GM12864 (cell line): ENCODE data around the gene FAM163A.
"Not testable (repeated sequence)": the region's sequence is repeated elsewhere in the genome, so short reads cannot be mapped to it uniquely, and the experiment has no call there.

ENCODE experiments used
- DNase-seq: peaks from one replicate; pipeline ENCODE4 v3.0.0-alpha.2; 2011; ENCODE audit warnings: low read depth
- H3K4me3 ChIP-seq: 2 replicates; pipeline ENCODE4 v1.5.1; 2011; ENCODE audit warnings: mild to moderate bottlenecking, low read depth, low read length, control low read depth
- TF ChIP-seq, protein P1 (sequence below): IDR thresholded peaks from 2 replicates; pipeline ENCODE4 v1.5.1; 2011; ENCODE audit warnings: low read depth, mild to moderate bottlenecking, moderate library complexity, low read length, control low read depth, inconsistent platforms; ENCODE audit errors: missing control alignments

Gene FAM163A

DNA sequence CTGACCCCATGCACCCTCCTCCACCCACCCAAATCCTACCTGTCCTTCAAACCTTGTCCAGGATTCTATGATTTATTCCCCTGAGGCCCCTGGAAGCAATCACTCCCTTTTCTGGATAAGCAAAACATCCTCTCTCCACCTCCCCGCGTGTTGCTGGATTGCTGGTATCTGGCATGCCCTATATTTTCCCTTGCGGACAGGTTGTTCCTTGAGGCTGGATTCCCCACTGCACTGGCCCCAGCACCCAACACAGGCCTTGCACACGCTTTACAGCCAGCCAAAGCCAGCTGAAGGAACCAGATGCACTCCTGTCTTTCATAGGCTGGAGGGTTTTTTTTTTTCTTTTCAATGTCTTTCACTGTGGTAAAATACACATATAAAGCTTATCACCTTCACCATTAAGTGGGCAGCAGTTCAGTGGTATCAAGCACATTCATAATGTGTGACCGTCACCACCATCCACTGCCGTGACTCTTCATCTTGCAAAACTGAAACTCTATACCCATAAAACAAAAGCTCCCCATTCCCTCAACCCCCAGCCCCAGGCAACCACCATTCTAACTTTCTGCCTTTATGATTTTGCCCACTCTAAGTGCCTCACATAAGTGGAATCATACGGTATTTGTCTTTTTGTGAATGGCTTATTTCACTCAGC, 83.7 kb downstream of the FAM163A start:
- DNase-seq, result no peak
- TF ChIP-seq, protein P1, sequence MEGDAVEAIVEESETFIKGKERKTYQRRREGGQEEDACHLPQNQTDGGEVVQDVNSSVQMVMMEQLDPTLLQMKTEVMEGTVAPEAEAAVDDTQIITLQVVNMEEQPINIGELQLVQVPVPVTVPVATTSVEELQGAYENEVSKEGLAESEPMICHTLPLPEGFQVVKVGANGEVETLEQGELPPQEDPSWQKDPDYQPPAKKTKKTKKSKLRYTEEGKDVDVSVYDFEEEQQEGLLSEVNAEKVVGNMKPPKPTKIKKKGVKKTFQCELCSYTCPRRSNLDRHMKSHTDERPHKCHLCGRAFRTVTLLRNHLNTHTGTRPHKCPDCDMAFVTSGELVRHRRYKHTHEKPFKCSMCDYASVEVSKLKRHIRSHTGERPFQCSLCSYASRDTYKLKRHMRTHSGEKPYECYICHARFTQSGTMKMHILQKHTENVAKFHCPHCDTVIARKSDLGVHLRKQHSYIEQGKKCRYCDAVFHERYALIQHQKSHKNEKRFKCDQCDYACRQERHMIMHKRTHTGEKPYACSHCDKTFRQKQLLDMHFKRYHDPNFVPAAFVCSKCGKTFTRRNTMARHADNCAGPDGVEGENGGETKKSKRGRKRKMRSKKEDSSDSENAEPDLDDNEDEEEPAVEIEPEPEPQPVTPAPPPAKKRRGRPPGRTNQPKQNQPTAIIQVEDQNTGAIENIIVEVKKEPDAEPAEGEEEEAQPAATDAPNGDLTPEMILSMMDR, result no peak
- no peak overlapping the region for H3K4me3 ChIP-seq

DNA sequence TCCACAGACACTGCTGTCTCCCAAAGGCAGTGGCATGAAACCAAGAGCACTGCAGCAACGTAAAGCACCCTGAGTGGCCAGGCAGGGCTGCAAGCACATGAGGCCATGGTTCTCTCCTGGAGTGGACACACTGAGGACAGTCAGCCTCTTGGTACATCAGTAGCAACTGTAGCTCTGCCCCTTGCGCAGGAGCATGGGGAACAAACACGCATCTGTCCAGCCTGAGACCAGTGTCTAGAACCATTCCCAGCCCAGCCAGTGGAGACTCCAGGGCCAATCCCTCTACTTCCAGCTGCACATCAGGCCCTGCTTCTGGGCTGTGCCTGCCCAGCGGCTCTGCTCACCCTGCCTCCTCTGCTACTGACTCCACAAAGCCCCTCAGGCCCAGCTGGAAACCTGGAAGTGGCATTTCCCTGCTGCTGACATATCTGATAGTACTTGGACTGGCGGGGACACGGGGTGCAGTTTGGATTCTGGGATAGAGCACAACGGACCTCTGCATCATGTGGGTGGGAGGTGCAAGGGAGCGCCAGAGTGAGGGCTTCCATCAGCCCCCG, 85.5 kb downstream of the FAM163A start:
- TF ChIP-seq, protein P1, result no peak
- no peak for DNase-seq
- H3K4me3 ChIP-seq, result no peak overlapping the region

DNA sequence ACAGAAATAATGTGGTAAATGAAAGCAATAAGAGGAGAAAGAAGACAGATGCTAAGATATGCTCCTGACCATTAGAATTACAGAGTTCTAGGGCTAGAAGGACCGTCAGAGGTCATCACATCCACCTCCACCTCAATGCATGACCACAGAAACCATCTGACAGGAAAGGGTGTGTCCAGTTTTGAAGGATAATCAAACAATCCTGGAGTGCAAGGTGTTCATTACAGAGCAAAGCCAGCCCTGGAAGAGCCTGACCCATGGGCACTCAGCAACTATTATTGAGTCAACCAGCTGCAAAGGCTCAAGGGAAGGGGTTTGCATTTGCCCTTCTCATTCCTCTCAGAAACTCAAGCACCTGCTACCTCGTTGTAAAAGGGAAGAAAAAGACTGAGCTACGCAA, 88.1 kb downstream of the FAM163A start:
- H3K4me3 ChIP-seq, result no peak overlapping the region
- TF ChIP-seq, protein P1, result no peak

DNA sequence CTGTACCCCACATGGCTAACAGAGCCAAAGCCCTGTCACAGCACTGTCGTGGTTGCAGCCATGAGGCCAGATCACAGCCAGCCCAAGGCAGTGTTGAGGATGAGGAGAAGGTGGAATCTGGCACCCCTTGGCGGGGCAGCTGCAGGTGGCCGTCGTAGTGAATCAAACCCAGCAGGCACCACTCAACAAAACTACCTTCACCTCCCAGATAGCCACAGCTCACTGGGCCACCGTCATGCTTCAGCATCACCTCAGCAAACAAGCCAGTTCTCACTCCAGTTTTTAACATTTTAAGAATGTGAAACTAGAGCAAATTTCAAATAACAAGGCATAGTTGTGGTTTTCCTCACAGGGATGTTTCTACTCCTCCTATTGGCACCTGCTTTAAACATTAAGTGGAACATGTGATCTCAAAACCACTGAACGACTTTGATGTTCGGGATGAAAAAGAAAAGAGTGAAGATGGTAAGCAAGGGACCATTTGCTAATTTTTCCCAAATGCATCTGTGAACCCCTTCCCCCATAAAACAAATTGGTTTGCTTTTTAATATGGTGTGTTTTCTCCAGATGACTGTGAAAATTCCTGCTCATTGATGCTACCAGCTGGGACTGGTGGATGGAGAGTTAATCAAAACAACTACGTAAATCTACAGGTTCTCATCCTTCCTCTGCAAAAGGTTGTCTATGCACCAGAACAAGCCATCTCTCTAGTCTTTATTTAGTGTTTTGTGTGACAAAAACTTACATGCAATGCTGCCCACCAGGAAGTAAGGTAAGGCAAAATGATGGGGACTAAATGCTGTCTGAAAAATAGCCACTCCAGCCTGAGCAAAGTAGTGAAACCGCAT, 89.0 kb downstream of the FAM163A start:
- TF ChIP-seq, protein P1, result no peak
- no peak overlapping the region for H3K4me3 ChIP-seq

More for the DNA sequence above, 88.1 kb downstream of the FAM163A start:
- no peak for DNase-seq

DNA sequence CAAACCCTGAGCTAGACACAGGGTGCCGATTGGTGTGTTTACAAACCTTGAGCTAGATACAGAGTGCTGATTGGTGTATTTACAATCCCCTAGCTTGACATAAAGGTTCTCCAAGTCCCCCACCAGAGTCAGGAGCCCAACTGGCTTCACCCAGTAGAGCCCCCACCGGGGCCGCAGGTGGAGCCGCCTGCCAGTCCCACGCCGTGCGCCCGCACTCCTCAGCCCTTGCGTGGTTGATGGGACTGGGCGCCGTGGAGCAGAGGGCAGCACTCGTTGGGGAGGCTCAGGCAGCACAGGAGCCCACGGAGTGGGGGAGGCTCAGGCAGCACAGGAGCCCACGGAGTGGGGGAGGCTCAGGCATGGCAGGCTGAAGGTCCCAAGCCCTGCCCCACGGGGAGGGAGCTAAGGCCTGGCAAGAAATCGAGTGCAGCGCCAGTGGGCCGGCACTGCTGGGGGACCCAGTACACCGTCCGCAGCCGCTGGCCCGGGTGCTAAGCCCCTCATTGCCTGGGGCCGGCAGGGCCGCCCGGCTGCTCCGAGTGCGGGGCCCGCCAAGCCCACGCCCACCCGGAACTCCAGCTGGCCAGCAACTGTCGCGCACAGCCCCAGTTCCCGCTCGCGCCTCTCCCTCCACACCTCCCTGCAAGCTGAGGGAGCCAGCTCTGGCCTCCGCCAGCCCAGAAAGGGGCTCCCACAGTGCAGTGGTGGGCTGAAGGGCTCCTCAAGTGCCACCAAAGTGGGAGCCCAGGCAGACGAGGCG, 93.8 kb downstream of the FAM163A start:
- not testable (repeated sequence) for H3K4me3 ChIP-seq, DNase-seq

More for the DNA sequence above, 89.0 kb downstream of the FAM163A start:
- DNase-seq, result no peak

DNA sequence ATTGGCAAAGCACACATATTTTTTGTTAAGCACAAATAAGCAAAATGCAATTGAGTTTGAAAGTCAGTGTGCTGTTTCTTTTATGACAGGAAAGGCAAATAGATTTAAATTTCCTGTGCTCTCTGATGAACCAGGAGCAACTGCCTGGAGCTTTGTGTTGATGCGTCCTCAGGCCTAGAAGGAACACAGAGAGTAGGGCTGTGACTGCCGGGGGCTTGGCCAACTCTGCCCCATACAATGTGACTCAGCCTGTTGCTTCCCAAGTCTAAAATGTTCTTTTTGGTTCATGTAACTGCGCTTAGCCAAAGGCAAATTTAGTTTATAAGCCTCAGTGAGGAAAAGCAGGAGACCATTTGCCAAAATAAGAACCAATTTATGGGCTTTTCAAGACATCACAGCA, 97.0 kb downstream of the FAM163A start:
- no peak for DNase-seq
- no peak overlapping the region for H3K4me3 ChIP-seq
- TF ChIP-seq, protein P1, result no peak

DNA sequence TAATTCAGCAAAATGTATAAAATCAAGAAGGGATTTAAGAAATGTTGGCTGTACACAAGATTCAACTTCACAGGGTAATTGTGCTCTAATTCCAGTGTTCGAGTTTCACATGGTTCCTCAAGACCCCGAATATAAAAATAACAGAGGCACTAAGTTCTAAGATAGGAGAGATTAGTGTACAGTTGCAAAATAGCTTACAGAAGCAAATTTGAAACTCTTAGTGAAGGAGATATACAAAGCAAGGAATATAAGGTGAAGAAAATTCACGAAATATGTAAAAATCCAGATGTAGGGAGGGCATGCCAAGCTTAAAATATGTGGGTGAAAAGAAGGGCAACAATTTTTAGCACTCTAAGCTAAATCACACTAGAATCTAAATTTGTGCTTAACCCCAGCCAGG, 105.1 kb downstream of the FAM163A start:
- no peak for DNase-seq
- H3K4me3 ChIP-seq, result no peak overlapping the region
- TF ChIP-seq, protein P1, result no peak
